Measurements from ENCODE around the gene TRNP1.

TRNP1 gene

GRCh38 chr1:26959722-26960624 is 33.5 kb upstream of the TRNP1 start, which contains the start of gene KDF1:
TSS of gene KDF1 (minus strand) at chr1:26960468. CDS start at chr1:26952380, 8,088 bp downstream.
- peaks cover 7% of the 10 kb centered on the region for H3K4me1 Mint-ChIP-seq
- H3K36me3 Mint-ChIP-seq, result peaks cover 13% of the 10 kb centered on the region
- H3K9me3 Mint-ChIP-seq, result peaks cover 8% of the 10 kb centered on the region
- peaks cover 16% of the 10 kb centered on the region for H3K27me3 Mint-ChIP-seq
- peak; percentile 89 for ATAC-seq
- H3K27ac Mint-ChIP-seq, result peak within 1 kb of the TSS; percentile 79
- peak within 1 kb of the TSS; percentile 73 for H3K4me3 Mint-ChIP-seq

GRCh38 chr1:26960625-26960966 is 32.9 kb upstream of the TRNP1 start:
- H3K36me3 Mint-ChIP-seq, result peaks cover 11% of the 10 kb centered on the region
- peaks cover 8% of the 10 kb centered on the region for H3K9me3 Mint-ChIP-seq
- ATAC-seq, result no peak
- peak overlapping the region; percentile 79 for H3K27ac Mint-ChIP-seq
- peaks cover 7% of the 10 kb centered on the region for H3K4me1 Mint-ChIP-seq
- peaks cover 17% of the 10 kb centered on the region for H3K27me3 Mint-ChIP-seq
- H3K4me3 Mint-ChIP-seq, result peak overlapping the region; percentile 73

GRCh38 chr1:26961826-26962225 is 31.7 kb upstream of the TRNP1 start:
- no peak for ATAC-seq
- peaks cover 17% of the 10 kb centered on the region for H3K27me3 Mint-ChIP-seq
- H3K4me3 Mint-ChIP-seq, result no peak overlapping the region
- no peaks in the 10 kb centered on the region for H3K36me3 Mint-ChIP-seq
- H3K9me3 Mint-ChIP-seq, result no peaks in the 10 kb centered on the region
- peaks cover 7% of the 10 kb centered on the region for H3K4me1 Mint-ChIP-seq
- no peak overlapping the region for H3K27ac Mint-ChIP-seq

- Mint-ChIP-seq H3K27ac (no peak overlapping the region), H3K36me3 (no peaks in the 10 kb centered on the region), H3K27me3 (peaks cover 30% of the 10 kb centered on the region), H3K4me1 (peaks cover 7% of the 10 kb centered on the region), H3K4me3 (no peak overlapping the region), H3K9me3 (no peaks in the 10 kb centered on the region)
- no peak for ATAC-seq
Observed at GRCh38 chr1:26965213-26965612, 28.3 kb upstream of the TRNP1 start.

- H3K4me3 Mint-ChIP-seq, result no peak overlapping the region
- H3K36me3 Mint-ChIP-seq, result no peaks in the 10 kb centered on the region
- H3K27ac Mint-ChIP-seq, result no peak overlapping the region
- peaks cover 4% of the 10 kb centered on the region for H3K4me1 Mint-ChIP-seq
- H3K9me3 Mint-ChIP-seq, result no peaks in the 10 kb centered on the region
- H3K27me3 Mint-ChIP-seq, result peaks cover 34% of the 10 kb centered on the region
- no peak for ATAC-seq
Observed at GRCh38 chr1:26965628-26966027, 27.9 kb upstream of the TRNP1 start.

GRCh38 chr1:26970810-26971209 is 22.7 kb upstream of the TRNP1 start:
- ATAC-seq, result no peak
- no peaks in the 10 kb centered on the region for H3K36me3 Mint-ChIP-seq
- H3K4me3 Mint-ChIP-seq, result no peak overlapping the region
- no peaks in the 10 kb centered on the region for H3K9me3 Mint-ChIP-seq
- H3K27ac Mint-ChIP-seq, result no peak overlapping the region
- peaks cover 39% of the 10 kb centered on the region for H3K27me3 Mint-ChIP-seq
- H3K4me1 Mint-ChIP-seq, result no peaks in the 10 kb centered on the region

- H3K4me3 Mint-ChIP-seq, result no peak overlapping the region
- H3K27me3 Mint-ChIP-seq, result peaks cover 39% of the 10 kb centered on the region
- no peak overlapping the region for H3K27ac Mint-ChIP-seq
- H3K9me3 Mint-ChIP-seq, result no peaks in the 10 kb centered on the region
- no peak for ATAC-seq
- H3K36me3 Mint-ChIP-seq, result no peaks in the 10 kb centered on the region
- no peaks in the 10 kb centered on the region for H3K4me1 Mint-ChIP-seq
Observed at GRCh38 chr1:26971590-26971989, 21.9 kb upstream of the TRNP1 start.

- no peaks in the 10 kb centered on the region for H3K36me3 Mint-ChIP-seq
- H3K4me1 Mint-ChIP-seq, result no peaks in the 10 kb centered on the region
- no peak overlapping the region for H3K27ac Mint-ChIP-seq
- H3K27me3 Mint-ChIP-seq, result peaks cover 39% of the 10 kb centered on the region
- H3K4me3 Mint-ChIP-seq, result no peak overlapping the region
- no peaks in the 10 kb centered on the region for H3K9me3 Mint-ChIP-seq
- no peak for ATAC-seq
Observed at GRCh38 chr1:26972390-26972789, 21.1 kb upstream of the TRNP1 start.

- Mint-ChIP-seq H3K9me3 (no peaks in the 10 kb centered on the region), H3K36me3 (no peaks in the 10 kb centered on the region), H3K4me1 (no peaks in the 10 kb centered on the region), H3K27me3 (peaks cover 39% of the 10 kb centered on the region), H3K4me3 (no peak overlapping the region), H3K27ac (no peak overlapping the region)
- ATAC-seq, result no peak
Observed at GRCh38 chr1:26972821-26973220, 20.7 kb upstream of the TRNP1 start.

- ATAC-seq, result no peak
- Mint-ChIP-seq H3K9me3 (no peaks in the 10 kb centered on the region), H3K36me3 (no peaks in the 10 kb centered on the region), H3K4me3 (no peak overlapping the region), H3K27me3 (peaks cover 23% of the 10 kb centered on the region), H3K4me1 (no peaks in the 10 kb centered on the region), H3K27ac (no peak overlapping the region)
Observed at GRCh38 chr1:26976621-26977510, 16.6 kb upstream of the TRNP1 start.

GRCh38 chr1:26978901-26979300 is 14.6 kb upstream of the TRNP1 start:
- Mint-ChIP-seq H3K36me3 (no peaks in the 10 kb centered on the region), H3K27me3 (peaks cover 22% of the 10 kb centered on the region), H3K27ac (no peak overlapping the region), H3K4me1 (no peaks in the 10 kb centered on the region), H3K4me3 (no peak overlapping the region), H3K9me3 (no peaks in the 10 kb centered on the region)
- ATAC-seq, result no peak

GRCh38 chr1:26981146-26981846 is 12.2 kb upstream of the TRNP1 start:
- Mint-ChIP-seq H3K9me3 (no peaks in the 10 kb centered on the region), H3K36me3 (no peaks in the 10 kb centered on the region), H3K27ac (no peak overlapping the region), H3K27me3 (peaks cover 25% of the 10 kb centered on the region), H3K4me1 (no peaks in the 10 kb centered on the region), H3K4me3 (no peak overlapping the region)
- ATAC-seq, result no peak

GRCh38 chr1:26983863-26984262 is 9.6 kb upstream of the TRNP1 start:
- no peaks in the 10 kb centered on the region for H3K4me1 Mint-ChIP-seq
- no peak for ATAC-seq

GRCh38 chr1:26984291-26984690 is 9.2 kb upstream of the TRNP1 start:
- Mint-ChIP-seq H3K27me3 (peaks cover 27% of the 10 kb centered on the region), H3K4me3 (no peak overlapping the region), H3K27ac (no peak overlapping the region), H3K36me3 (no peaks in the 10 kb centered on the region), H3K4me1 (no peaks in the 10 kb centered on the region), H3K9me3 (no peaks in the 10 kb centered on the region)
- ATAC-seq, result no peak

More at GRCh38 chr1:26983863-26984262, 9.6 kb upstream of the TRNP1 start:
- Mint-ChIP-seq H3K4me3 (no peak overlapping the region), H3K27me3 (peaks cover 25% of the 10 kb centered on the region), H3K36me3 (no peaks in the 10 kb centered on the region), H3K9me3 (no peaks in the 10 kb centered on the region), H3K27ac (no peak overlapping the region)

GRCh38 chr1:26986658-26987057 is 6.8 kb upstream of the TRNP1 start:
- no peak overlapping the region for H3K4me3 Mint-ChIP-seq
- H3K27ac Mint-ChIP-seq, result no peak overlapping the region

More at GRCh38 chr1:26986658-26987057, 6.8 kb upstream of the TRNP1 start:
- peaks cover 2% of the 10 kb centered on the region for H3K4me1 Mint-ChIP-seq
- ATAC-seq, result peak; percentile 12
- H3K36me3 Mint-ChIP-seq, result no peaks in the 10 kb centered on the region
- H3K27me3 Mint-ChIP-seq, result peaks cover 39% of the 10 kb centered on the region
- H3K9me3 Mint-ChIP-seq, result no peaks in the 10 kb centered on the region
